ENCODE measurements around the gene TENM4.

- TF ChIP-seq, protein P1, sequence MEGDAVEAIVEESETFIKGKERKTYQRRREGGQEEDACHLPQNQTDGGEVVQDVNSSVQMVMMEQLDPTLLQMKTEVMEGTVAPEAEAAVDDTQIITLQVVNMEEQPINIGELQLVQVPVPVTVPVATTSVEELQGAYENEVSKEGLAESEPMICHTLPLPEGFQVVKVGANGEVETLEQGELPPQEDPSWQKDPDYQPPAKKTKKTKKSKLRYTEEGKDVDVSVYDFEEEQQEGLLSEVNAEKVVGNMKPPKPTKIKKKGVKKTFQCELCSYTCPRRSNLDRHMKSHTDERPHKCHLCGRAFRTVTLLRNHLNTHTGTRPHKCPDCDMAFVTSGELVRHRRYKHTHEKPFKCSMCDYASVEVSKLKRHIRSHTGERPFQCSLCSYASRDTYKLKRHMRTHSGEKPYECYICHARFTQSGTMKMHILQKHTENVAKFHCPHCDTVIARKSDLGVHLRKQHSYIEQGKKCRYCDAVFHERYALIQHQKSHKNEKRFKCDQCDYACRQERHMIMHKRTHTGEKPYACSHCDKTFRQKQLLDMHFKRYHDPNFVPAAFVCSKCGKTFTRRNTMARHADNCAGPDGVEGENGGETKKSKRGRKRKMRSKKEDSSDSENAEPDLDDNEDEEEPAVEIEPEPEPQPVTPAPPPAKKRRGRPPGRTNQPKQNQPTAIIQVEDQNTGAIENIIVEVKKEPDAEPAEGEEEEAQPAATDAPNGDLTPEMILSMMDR (IDR thresholded peaks at IDR 0.05), result no peak
- TF ChIP-seq POLR2A (IDR thresholded peaks at IDR 0.05), result no peak
Measured at GRCh38 chr11:79481795-79482194, 41.0 kb upstream of the TENM4 start.

All from Peyer's patch (tissue), 4 donors.